Suppressor macrophage treated with lipopolysaccharide for 4 hours (primary cell): ENCODE data around the gene PIGL.
"Not testable (repeated sequence)": the region's sequence is repeated elsewhere in the genome, so short reads cannot be mapped to it uniquely, and the experiment has no call there.

Source experiments
- DNase-seq: peaks from one replicate; pipeline ENCODE4 v3.0.0-alpha.2; 2020

The PIGL gene

DNA sequence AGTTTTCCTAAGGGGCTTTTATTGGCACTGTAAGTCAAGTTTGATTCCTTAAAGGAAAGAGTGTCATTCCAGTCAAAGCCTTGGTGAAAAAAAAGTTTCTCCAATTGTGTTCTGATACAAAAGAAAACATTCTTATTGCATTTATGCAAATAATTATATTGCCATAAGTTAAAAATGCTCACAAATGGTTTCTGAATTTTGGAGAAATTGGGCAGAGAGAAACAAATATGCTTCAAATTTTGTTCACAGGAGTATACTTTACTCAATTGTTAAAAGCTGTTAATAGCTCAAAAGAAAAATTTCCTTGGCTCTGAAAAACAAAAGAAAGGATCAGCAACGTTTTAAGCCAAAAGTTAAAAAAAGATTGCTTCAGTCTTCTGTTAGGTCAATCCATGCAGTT is 60.2 kb downstream of the PIGL start:
- no peak for DNase-seq

DNA sequence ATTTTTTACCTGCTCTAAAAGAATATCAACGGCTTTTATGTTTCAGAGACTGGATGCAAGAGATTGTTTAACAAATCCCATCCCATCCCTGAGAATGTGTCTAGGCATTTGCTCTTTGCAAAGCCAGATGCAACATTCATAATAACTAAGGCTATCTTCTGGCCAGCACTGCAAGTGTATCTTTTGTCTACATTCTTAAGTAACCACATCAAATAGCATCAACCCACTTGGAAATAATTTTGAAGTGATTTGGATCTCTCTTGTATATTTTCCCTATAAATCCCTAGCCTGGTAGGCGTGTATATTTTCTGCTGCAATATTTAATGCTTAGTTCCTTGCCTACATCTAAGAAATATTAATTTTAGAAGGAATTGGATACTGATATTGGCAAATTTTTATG is 64.3 kb downstream of the PIGL start:
- DNase-seq, result no peak

DNA sequence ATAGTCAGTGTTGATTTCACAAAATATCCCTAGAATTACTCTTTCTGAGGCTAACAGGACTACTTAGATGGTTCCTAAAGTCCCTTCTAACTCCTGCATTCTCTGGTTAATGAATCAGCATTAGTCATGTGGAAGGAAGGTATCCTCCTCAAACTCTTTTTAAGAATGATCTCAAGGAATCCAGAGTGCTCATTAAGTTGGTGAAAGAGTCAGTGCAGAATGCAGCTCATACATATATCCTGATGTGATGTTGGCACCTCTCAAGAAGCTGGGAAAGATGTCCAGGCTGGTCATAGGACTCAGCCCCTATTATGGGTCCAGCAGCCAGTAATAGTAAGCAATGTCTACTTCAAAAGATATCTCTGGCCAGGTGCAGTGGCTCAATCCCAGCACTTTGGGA is 65.5 kb downstream of the PIGL start:
- DNase-seq, result no peak

DNA sequence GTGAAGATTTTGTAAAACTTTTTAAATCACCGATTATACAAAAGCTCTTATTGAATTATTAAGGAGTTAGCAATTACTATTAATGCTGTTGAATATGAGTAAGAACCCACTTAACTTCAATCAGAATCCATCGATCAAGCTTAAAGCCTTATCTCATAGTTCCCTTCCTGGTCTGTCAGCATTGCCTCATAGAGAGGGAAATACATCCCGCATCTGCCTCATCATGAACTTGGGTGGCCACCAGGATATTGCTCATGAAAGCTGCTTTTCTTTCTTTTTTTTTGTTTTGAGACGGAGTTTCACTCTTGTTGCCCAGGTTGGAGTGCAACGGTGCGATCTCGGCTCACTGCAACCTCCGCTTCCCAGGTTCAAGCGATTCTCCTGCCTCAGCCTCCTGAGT is 66.7 kb downstream of the PIGL start:
- DNase-seq, result peak; percentile 64

DNA sequence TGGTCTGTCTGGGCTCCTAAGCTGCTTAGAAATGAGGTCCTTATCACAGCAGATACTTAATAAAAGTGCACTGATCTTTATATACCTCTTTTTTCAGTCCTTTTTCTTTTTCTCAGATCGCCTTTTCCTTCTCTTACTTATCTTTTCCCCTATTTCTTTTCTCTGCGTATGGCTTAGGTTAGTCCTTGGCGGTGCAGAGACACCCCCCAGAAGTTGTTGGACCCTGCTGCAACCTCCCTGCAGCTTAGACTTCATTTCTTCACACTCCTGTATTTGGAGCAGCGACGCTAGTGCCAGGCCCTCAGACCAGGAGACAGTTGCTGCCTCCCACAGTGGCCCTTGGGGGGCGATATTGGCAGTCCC is 68.6 kb downstream of the PIGL start:
- DNase-seq, result no peak

- peak; percentile 88 for DNase-seq
Observed at GRCh38 chr17:16286009-16286946, 69.3 kb downstream of the PIGL start.

DNA sequence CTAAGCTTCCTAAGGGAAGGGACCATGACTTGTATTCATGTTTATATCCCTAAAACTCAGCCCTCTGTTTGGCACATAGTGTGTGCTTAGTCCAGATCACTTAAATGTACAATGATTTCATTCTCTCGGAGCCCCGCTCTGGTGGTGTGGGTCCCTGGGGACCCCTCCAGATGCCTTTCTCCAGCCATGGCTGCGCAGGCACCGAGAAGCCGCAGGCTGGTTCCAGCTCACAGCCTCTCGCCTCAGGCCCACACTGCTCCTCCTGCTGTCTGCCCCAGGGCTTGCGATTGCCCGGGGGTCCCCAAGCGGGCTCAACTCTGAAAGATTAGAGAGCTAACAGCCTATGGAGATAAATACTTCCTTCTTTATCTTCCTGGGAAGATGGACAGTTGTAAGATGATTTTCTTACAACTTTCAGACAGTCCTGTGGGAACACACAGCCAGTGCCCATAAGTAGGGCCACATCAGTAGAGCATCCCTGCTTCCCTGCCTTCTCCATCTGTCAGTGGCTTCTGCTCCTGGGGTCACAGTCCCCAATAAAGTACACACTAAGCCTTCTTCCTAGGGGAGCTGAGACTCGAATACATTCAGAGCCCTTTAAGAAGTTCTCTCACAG is 70.0 kb downstream of the PIGL start:
- DNase-seq, result no peak

- peak; percentile 81 for DNase-seq
Observed at GRCh38 chr17:16287563-16288027, 70.6 kb downstream of the PIGL start.

GRCh38 chr17:16288860-16289571 is 72.0 kb downstream of the PIGL start:
- DNase-seq, result no peak

- DNase-seq, result no peak
Observed at GRCh38 chr17:16293931-16294330, 76.9 kb downstream of the PIGL start.

DNA sequence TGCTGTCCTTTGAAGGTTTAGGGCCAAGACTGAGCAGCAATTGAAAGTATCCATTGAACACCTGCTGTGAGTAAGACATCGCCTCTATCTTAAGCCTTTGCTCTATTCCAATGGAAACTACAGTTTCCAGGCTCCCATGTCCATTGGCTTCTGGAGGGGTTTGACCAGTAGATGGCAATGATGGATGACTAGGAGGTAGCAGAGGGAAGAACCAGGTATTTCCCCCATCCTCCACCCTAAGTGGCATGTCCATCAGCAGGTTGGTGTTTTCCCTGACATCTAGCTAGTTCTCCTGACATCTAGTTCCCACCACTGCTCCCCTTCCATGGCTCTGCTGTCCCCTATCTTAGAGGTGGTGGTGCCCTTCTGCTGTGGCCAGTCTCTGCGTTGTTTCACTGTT is 77.5 kb downstream of the PIGL start:
- DNase-seq, result no peak

DNA sequence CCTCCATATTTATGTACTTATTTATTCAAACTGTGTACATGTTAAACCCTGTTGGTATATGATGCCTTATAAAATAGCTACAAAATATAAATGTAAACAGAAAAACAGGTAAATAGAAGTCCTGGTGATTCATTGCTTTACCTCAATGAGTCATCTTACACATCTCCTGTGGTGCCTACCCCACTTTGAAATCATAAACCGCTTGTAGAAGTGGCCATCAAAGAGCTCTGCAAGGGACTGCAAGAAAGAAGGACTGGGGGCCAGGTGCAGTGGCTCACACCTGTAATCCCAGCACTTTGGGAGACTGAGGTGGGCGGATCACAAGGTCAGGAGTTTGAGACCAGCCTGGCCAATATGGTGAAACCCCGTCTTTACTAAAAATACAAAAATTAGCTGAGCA is 79.1 kb downstream of the PIGL start:
- not testable (repeated sequence) for DNase-seq

DNA sequence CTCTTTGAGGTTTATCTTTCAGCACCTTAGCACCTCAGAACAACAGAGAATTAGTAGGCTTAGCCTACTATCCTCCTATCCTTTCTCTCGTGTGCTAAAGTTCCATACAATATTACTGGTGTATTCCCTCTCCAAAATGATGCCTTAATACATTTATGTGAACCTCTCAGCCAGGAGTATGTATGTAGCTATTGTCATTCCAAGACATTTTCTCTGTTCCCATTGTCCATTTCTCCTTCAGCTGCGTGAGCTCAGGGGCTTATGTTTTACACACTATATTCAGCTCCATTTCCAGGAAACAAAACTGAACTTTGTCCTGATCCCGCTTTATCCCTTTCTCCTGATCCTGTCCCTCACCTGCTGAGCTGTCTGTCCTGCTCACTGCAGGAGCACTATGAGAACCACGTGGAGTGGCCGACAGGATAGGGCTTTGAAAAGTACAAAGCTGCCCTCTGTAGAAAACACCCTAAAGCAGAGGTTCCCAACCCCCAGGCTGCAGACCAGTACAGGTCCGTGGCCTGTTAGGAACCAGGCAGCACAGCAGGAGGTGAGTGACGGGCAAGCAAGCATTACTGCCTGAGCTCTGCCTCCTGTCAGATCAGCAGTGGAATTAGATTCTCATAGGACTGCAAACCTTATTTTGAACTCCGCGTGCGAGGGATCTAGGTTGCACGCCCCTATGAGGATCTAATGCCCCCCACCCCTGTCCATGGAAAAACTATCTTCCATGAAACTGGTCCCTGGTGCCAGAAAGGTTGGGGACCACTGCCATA is 80.5 kb downstream of the PIGL start:
- no peak for DNase-seq

GRCh38 chr17:16298140-16298662 is 81.2 kb downstream of the PIGL start:
- no peak for DNase-seq

DNA sequence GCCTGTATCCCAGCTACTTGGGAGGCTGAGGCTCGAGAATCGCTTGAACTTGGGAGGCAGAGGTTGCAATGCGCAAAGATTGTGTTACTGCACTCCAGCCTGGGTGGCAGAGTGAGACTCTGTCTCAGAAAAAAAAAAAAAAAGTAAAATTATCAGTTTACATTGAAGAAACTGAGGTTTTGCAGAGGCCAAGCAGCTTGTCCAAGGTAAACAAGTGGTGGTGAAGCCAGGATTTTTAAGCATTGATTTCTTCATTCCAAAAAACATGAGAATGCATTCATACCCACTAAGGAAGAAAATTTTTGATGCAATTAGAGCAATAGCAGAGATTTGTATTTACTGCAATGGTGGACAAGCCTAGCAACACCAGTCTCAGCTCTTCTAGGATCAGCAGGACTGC is 83.5 kb downstream of the PIGL start:
- no peak for DNase-seq

DNA sequence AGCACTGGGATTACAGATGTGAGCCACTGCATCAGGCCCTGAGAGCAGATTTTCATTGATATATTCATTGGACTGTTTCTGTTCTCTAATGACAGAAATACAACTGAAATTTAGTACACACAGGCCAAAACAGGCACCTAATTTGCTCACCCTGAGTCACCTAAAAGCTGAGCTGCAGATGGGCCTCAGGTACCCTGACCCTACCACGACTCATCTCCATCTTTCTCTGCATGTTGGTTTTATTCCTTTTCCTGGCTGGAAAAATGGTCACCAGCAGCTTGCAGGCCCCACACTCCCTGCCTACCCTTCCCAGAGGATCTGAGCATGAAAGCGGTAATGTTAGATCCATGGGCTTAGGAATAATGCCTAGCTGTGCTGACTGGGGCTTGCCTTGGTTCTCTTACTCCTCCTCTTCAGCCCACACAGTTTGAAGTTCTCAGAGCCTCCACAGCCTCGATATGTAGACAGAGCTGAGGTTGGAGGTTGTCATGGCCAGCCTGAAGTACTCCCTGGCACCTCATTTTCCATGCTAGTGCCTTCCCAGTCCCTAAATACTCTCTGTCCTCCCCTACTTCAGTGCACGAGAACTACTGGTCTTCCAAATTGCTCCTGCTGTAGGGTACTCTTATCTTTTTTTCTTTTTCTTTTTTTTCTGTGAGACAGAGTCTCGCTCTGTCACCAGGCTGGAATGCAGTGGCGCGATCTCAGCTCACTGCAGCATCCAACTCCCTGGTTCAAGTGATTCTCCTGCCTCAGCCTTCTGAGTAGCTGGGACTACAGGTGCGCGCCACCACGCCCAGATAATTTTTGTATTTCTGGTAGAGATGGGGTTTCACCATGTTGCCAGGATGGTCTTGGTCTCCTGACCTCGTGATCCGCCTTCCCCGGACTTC is 85.2 kb downstream of the PIGL start:
- DNase-seq, result no peak

- DNase-seq, result no peak
Observed at GRCh38 chr17:16302856-16303255, 85.8 kb downstream of the PIGL start.

DNA sequence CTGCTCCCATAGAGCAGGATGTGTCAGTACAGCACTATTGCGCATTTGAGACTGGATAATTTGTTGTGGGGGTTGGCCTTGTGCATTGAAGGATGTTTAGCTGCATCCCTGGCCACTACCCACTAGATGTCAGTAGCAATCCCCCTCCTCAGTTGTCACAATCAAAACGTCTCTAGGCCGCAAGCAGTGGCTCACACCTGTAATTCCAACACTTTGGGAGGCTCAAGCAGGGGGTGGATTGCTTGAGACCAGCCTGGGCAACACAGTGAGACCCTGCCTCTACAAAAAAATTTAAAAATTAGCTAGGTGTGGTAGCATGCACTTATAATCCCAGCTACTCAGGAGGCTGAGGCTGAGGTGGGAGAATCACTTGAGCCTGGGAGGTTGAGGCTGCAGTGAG is 87.8 kb downstream of the PIGL start:
- DNase-seq, result peak; percentile 6

DNA sequence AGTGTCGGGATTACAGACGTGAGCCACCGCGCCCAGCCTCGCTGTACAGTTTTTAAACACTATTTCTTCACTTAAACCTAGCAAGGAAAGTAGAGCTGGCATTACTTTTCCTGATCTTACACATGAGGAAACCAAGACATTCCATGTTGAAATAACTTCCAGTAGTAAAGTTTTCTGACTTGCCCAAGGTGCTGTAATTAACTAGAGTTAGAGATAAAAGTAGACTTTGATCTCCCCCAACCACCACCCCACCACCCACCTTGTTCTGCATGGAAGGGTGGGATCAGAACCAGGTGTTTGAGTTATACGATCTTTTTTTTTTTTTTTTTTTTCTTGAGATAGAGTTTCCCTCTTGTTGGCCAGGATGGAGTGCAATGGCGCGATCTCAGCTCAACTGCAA is 89.2 kb downstream of the PIGL start:
- DNase-seq, result no peak

DNA sequence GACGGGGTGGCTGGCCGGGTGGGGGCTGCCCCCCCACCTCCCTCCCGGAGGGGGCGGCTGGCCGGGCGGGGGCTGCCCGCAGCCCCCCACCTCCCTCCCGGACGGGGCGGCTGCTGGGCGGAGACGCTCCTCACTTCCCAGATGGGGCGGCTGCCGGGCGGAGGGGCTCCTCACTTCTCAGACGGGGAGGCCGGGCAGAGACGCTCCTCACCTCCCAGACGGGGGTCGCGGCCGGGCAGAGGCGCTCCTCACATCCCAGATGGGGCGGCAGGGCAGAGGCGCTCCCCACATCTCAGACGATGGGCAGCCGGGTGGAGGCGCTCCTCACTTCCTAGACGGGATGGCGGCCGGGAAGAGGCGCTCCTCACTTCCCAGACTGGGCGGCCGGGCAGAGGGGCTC is 95.1 kb downstream of the PIGL start:
- DNase-seq, result not testable (repeated sequence)
